Trophoblast cell (in vitro differentiated cells and primary cell): ENCODE measurements around the gene BRAF.

Source experiments
- DNase-seq, 2 donors: peaks; one replicate each; pipeline ENCODE4 v3.0.0-alpha.2; 2016
- H2AFZ ChIP-seq: 2 replicates; pipeline ENCODE4 v1.6.1; 2013; ENCODE audit warnings: low read length, moderate library complexity, mild to moderate bottlenecking; ENCODE audit not compliant: insufficient read depth, poor library complexity
- H2AK5ac ChIP-seq: 2 replicates; pipeline ENCODE4 v1.6.1; 2013; ENCODE audit warnings: mild to moderate bottlenecking, low read length
- H2BK120ac ChIP-seq: 2 replicates; pipeline ENCODE4 v1.6.1; 2013; ENCODE audit warnings: low read length, mild to moderate bottlenecking, moderate library complexity; ENCODE audit not compliant: insufficient read depth, poor library complexity
- H2BK12ac ChIP-seq: 2 replicates; pipeline ENCODE4 v1.6.1; 2013; ENCODE audit warnings: mild to moderate bottlenecking, low read length, moderate library complexity
- H2BK5ac ChIP-seq: 2 replicates; pipeline ENCODE4 v1.6.1; 2013; ENCODE audit warnings: low read length, low read depth, moderate library complexity, mild to moderate bottlenecking; ENCODE audit not compliant: poor library complexity
- H3K14ac ChIP-seq: 2 replicates; pipeline ENCODE4 v1.6.1; 2013; ENCODE audit warnings: mild to moderate bottlenecking, low read length
- H3K18ac ChIP-seq: 2 replicates; pipeline ENCODE4 v1.6.1; 2013; ENCODE audit warnings: mild to moderate bottlenecking, low read length
- H3K23ac ChIP-seq: 2 replicates; pipeline ENCODE4 v1.6.1; 2013; ENCODE audit warnings: low read length
- H3K27ac ChIP-seq: 2 replicates; pipeline ENCODE4 v1.5.1; 2013; ENCODE audit warnings: low read depth, mild to moderate bottlenecking, inconsistent platforms, low read length, moderate library complexity
- H3K27me3 ChIP-seq: 2 replicates; pipeline ENCODE4 v1.6.1; 2013; ENCODE audit warnings: inconsistent platforms, mild to moderate bottlenecking, low read length, moderate library complexity; ENCODE audit not compliant: insufficient read depth
- H3K36me3 ChIP-seq, 2 experiments: 1 replicate in 1 of 2; 2 replicates in 1 of 2; pipeline ENCODE4 v1.6.1; 2013; ENCODE audit warnings: low read length in 2 of 2, mild to moderate bottlenecking in 2 of 2, moderate library complexity in 1 of 2; ENCODE audit not compliant: insufficient read depth in 2 of 2, control insufficient read depth in 1 of 2
- H3K4ac ChIP-seq: 2 replicates; pipeline ENCODE4 v1.6.1; 2013; ENCODE audit warnings: low read depth, mild to moderate bottlenecking, low read length, moderate library complexity
- H3K4me1 ChIP-seq, 2 experiments: 1 replicate in 1 of 2; 2 replicates in 1 of 2; pipeline ENCODE4 v1.6.1; 2013; ENCODE audit warnings: low read length in 2 of 2, mild to moderate bottlenecking in 2 of 2, moderate library complexity in 1 of 2; ENCODE audit not compliant: insufficient read depth in 2 of 2, control insufficient read depth in 1 of 2
- H3K4me2 ChIP-seq: 2 replicates; pipeline ENCODE4 v1.6.1; 2013; ENCODE audit warnings: inconsistent platforms, mild to moderate bottlenecking, low read length, moderate library complexity
- H3K4me3 ChIP-seq: 2 replicates; pipeline ENCODE4 v1.5.1; 2013; ENCODE audit warnings: mild to moderate bottlenecking, low read depth, low read length, inconsistent platforms
- H3K79me1 ChIP-seq: one replicate; pipeline ENCODE4 v1.6.1; 2013; ENCODE audit warnings: low read length
- H3K79me2 ChIP-seq: 2 replicates; pipeline ENCODE4 v1.6.1; 2013; ENCODE audit warnings: low read length, mild to moderate bottlenecking; ENCODE audit not compliant: control insufficient read depth, insufficient read depth, poor library complexity
- H3K9ac ChIP-seq: 2 replicates; pipeline ENCODE4 v1.6.1; 2013; ENCODE audit warnings: mild to moderate bottlenecking, low read length
- H3K9me3 ChIP-seq: 2 replicates; pipeline ENCODE4 v1.6.1; 2013; ENCODE audit warnings: low read depth, mild to moderate bottlenecking, control low read depth, inconsistent platforms, low read length; ENCODE audit not compliant: insufficient read depth
- H4K12ac ChIP-seq: 2 replicates; pipeline ENCODE4 v1.6.1; 2013; ENCODE audit warnings: low read depth, mild to moderate bottlenecking, low read length, moderate library complexity
- H4K8ac ChIP-seq: 2 replicates; pipeline ENCODE4 v1.6.1; 2013; ENCODE audit warnings: low read depth, mild to moderate bottlenecking, low read length, moderate library complexity
- H4K91ac ChIP-seq: one replicate; pipeline ENCODE4 v1.6.1; 2013; ENCODE audit warnings: low read depth, mild to moderate bottlenecking, low read length, moderate library complexity
- WGBS: extraction: QIAGEN DNeasy Blood & Tissue Kit; methylation state at CpG from one replicate; pipeline ENCODE4 v1.1.7; 2013; ENCODE audit warnings: missing lambda C conversion rate; ENCODE audit not compliant: insufficient read length, insufficient coverage; ENCODE audit errors: extremely low coverage; 5-methylcytosine and 5-hydroxymethylcytosine counted together

The BRAF gene

DNA sequence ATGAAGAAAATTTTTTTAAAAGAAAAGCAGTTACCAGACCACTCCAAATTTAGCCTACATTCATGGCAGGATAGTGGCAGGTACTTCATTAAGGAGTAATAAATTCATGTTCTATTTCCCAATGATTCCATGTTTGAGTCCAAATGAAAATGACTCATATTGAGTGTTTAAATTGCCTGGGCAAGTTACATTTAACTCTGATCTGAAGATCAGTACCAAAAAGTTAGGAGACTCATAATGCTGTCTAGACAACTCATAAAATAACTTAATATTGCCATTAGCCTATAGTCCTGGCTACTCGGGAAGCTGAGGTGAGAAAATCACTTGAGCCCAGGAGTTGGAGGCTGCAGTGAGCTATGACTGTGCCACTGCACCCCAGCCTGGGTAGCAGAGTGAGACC is 13.0 kb downstream of the BRAF start:
- no peak overlapping the region for H2BK120ac ChIP-seq
- H3K36me3 ChIP-seq = no peaks in the 10 kb centered on the region
- H3K9me3 ChIP-seq = no peaks in the 10 kb centered on the region
- no peak overlapping the region for H2BK5ac ChIP-seq
- no peak overlapping the region for H3K14ac ChIP-seq
- H3K4ac ChIP-seq = no peak overlapping the region
- H4K91ac ChIP-seq = no peak overlapping the region
- no peaks in the 10 kb centered on the region for H3K4me1 ChIP-seq
- WGBS = no CpG with 5 or more reads among the region's 1 CpG
- DNase-seq = no peak
- no peaks in the 10 kb centered on the region for H3K79me2 ChIP-seq
- H3K4me3 ChIP-seq = no peak overlapping the region
- no peak overlapping the region for H2AK5ac ChIP-seq
- H3K23ac ChIP-seq = no peak overlapping the region
- H3K4me2 ChIP-seq = no peak overlapping the region
- no peaks in the 10 kb centered on the region for H3K27me3 ChIP-seq
- no peak overlapping the region for H3K18ac ChIP-seq
- no peak overlapping the region for H2BK12ac ChIP-seq
- no peak overlapping the region for H3K9ac ChIP-seq
- H2AFZ ChIP-seq = no peak overlapping the region
- H4K12ac ChIP-seq = no peak overlapping the region
- H3K79me1 ChIP-seq = no peaks in the 10 kb centered on the region
- no peak overlapping the region for H3K27ac ChIP-seq
- no peak overlapping the region for H4K8ac ChIP-seq

DNA sequence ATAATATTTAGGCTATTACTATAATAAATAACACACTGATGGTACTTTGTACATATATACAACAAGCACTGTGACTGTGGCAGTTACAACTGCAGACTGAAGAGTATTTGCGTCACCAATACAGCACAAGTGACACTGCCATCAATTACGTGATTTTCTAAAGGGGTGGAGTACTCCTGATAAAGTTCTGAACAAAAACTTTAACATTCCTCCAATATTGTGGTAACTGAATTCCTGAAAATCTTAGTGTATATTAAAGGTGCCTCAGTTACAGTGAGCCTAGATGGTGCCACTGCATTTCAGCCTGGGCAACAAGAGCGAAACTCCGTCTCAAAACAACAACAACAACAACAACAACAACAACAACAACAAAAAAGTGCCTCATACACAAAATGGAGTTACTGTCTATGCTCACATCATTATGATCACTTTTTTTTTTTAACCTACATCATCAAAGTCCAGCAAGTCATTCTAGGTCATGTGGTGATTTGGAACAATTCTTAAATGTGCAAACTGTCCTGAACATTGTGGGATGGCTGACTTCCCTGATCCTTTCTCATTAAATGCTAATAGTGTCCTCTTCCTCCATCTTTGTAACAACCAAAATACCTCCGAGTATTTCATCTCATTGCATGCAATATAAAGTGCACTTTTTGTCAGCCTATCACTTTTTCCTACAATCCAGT is 15.1 kb downstream of the BRAF start:
- no peak overlapping the region for H3K23ac ChIP-seq
- no peak overlapping the region for H4K91ac ChIP-seq
- no peak overlapping the region for H2BK12ac ChIP-seq
- no peak overlapping the region for H3K4me3 ChIP-seq
- H3K4me2 ChIP-seq = no peak overlapping the region
- no peaks in the 10 kb centered on the region for H3K9me3 ChIP-seq
- no peak overlapping the region for H3K4ac ChIP-seq
- H3K36me3 ChIP-seq = no peaks in the 10 kb centered on the region
- H4K12ac ChIP-seq = no peak overlapping the region
- H3K9ac ChIP-seq = no peak overlapping the region
- H3K27me3 ChIP-seq = no peaks in the 10 kb centered on the region
- no peak for DNase-seq
- no peak overlapping the region for H3K18ac ChIP-seq
- no peak overlapping the region for H4K8ac ChIP-seq
- H2AK5ac ChIP-seq = no peak overlapping the region
- no peak overlapping the region for H3K14ac ChIP-seq
- no CpG with 5 or more reads among the region's 5 CpGs for WGBS
- no peak overlapping the region for H2BK120ac ChIP-seq
- no peak overlapping the region for H3K27ac ChIP-seq
- H3K79me1 ChIP-seq = no peaks in the 10 kb centered on the region
- no peaks in the 10 kb centered on the region for H3K4me1 ChIP-seq
- H2BK5ac ChIP-seq = no peak overlapping the region
- H2AFZ ChIP-seq = no peak overlapping the region
- no peaks in the 10 kb centered on the region for H3K79me2 ChIP-seq

- no CpG with 5 or more reads among the region's 2 CpGs for WGBS
- H3K27ac ChIP-seq = no peak overlapping the region
- H3K4ac ChIP-seq = no peak overlapping the region
- H3K23ac ChIP-seq = no peak overlapping the region
- H3K4me2 ChIP-seq = no peak overlapping the region
- no peak overlapping the region for H2BK120ac ChIP-seq
- no peaks in the 10 kb centered on the region for H3K79me2 ChIP-seq
- H3K9ac ChIP-seq = no peak overlapping the region
- H2AFZ ChIP-seq = no peak overlapping the region
- no peaks in the 10 kb centered on the region for H3K9me3 ChIP-seq
- no peaks in the 10 kb centered on the region for H3K27me3 ChIP-seq
- H4K12ac ChIP-seq = no peak overlapping the region
- H3K4me1 ChIP-seq = no peaks in the 10 kb centered on the region
- no peak overlapping the region for H2BK12ac ChIP-seq
- no peak overlapping the region for H2AK5ac ChIP-seq
- no peaks in the 10 kb centered on the region for H3K79me1 ChIP-seq
- no peaks in the 10 kb centered on the region for H3K36me3 ChIP-seq
- no peak overlapping the region for H3K18ac ChIP-seq
- H4K91ac ChIP-seq = no peak overlapping the region
- no peak for DNase-seq
- no peak overlapping the region for H3K4me3 ChIP-seq
- no peak overlapping the region for H4K8ac ChIP-seq
- H2BK5ac ChIP-seq = no peak overlapping the region
- H3K14ac ChIP-seq = no peak overlapping the region
Observed at GRCh38 chr7:140908361-140908760, 16.4 kb downstream of the BRAF start.

DNA sequence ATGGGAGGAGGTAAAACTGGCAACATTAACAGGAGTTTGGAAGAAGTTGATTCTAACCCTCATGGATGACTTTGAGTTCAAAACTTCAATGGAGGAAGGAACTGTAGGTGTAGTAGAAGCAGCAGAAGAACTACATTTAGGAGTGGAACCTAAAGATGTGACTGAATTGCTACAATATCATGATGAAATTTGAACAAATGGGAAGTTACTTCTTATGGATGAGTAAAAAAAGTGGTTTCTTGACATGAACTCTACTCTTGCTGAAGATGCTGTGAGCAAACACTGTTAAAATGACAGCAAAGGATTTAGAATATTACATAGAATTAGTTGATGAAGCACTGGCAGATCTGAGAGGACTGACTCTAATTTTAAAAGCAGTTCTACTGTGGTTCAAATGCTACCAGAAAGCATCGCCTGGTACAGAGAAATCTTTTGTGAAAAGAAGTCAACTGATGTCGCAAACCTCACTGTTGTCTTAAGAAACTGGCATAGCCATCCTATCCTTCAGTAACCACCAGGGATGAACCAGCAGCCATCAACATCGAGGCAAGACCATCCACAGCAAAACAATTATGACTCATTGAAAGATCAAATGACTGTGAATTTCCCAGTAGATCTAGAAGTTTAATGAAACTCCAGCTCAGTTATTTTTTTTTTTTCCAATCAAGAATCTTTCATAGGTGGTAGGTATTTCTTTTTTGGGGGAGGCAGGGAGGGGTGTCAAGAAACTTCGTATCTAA is 20.8 kb downstream of the BRAF start:
- no CpG with 5 or more reads among the region's 4 CpGs for WGBS
- H3K4ac ChIP-seq = no peak overlapping the region
- H2BK120ac ChIP-seq = no peak overlapping the region
- no peak overlapping the region for H4K12ac ChIP-seq
- no peak overlapping the region for H3K18ac ChIP-seq
- H2BK5ac ChIP-seq = no peak overlapping the region
- no peak overlapping the region for H3K4me2 ChIP-seq
- H3K9ac ChIP-seq = no peak overlapping the region
- no peak overlapping the region for H2AK5ac ChIP-seq
- no peaks in the 10 kb centered on the region for H3K27me3 ChIP-seq
- H3K4me1 ChIP-seq = no peaks in the 10 kb centered on the region
- no peak overlapping the region for H4K91ac ChIP-seq
- H3K23ac ChIP-seq = no peak overlapping the region
- H2AFZ ChIP-seq = no peak overlapping the region
- no peaks in the 10 kb centered on the region for H3K9me3 ChIP-seq
- no peaks in the 10 kb centered on the region for H3K79me1 ChIP-seq
- H2BK12ac ChIP-seq = no peak overlapping the region
- no peak overlapping the region for H3K27ac ChIP-seq
- DNase-seq = no peak
- no peak overlapping the region for H3K14ac ChIP-seq
- no peak overlapping the region for H3K4me3 ChIP-seq
- H4K8ac ChIP-seq = no peak overlapping the region
- H3K36me3 ChIP-seq = no peaks in the 10 kb centered on the region
- no peaks in the 10 kb centered on the region for H3K79me2 ChIP-seq
